Aorta (tissue), 5 donors: ENCODE results near the gene USP24. TPM values are rescaled to one million over a fixed set of nuclear protein-coding genes. Genes with fewer than 3 reads are reported as not detected.
"Not testable (repeated sequence)": the region's sequence is repeated elsewhere in the genome, so short reads cannot be mapped to it uniquely, and the experiment has no call there.

Experiments used
- ATAC-seq: fragments of 200-7000 bp; cut with Tn5 transposase; one replicate; pipeline ENCODE4 v1.9.1; 2022; ENCODE audit warnings: moderate library complexity; ENCODE audit not compliant: low FRiP score
- DNase-seq, 2 donors: peaks; one replicate each; pipeline ENCODE4 v3.0.0-alpha.2; 2020
- H3K27ac ChIP-seq, 2 donors: one replicate each; pipeline ENCODE4 v1.5.1; 2013; ENCODE audit warnings: low read length in 2 of 2, mild to moderate bottlenecking in 2 of 2, moderate library complexity in 2 of 2, control low read depth in 1 of 2, inconsistent platforms in 1 of 2, low read depth in 1 of 2
- H3K27me3 ChIP-seq, 2 donors: one replicate each; pipeline ENCODE4 v1.6.1; 2013; ENCODE audit warnings: control low read depth in 1 of 2, low read length in 1 of 2, mild to moderate bottlenecking in 1 of 2, moderate library complexity in 1 of 2; ENCODE audit not compliant: insufficient read depth in 2 of 2, control insufficient read depth in 1 of 2
- H3K36me3 ChIP-seq, 2 donors: one replicate each; pipeline ENCODE4 v1.6.1; 2013; ENCODE audit warnings: control low read depth in 1 of 2, low read length in 1 of 2, mild to moderate bottlenecking in 1 of 2; ENCODE audit not compliant: insufficient read depth in 2 of 2, control insufficient read depth in 1 of 2
- H3K4me1 ChIP-seq, 2 donors: one replicate each; pipeline ENCODE4 v1.6.1; 2013; ENCODE audit warnings: low read length in 2 of 2, control low read depth in 1 of 2, mild to moderate bottlenecking in 1 of 2, moderate library complexity in 1 of 2; ENCODE audit not compliant: insufficient read depth in 2 of 2, control insufficient read depth in 1 of 2
- H3K4me3 ChIP-seq, 2 donors: one replicate each; pipeline ENCODE4 v1.5.1; 2013; ENCODE audit warnings: low read length in 2 of 2, control low read depth in 1 of 2, mild to moderate bottlenecking in 1 of 2
- H3K9me3 ChIP-seq: one replicate; pipeline ENCODE4 v1.6.1; 2013; ENCODE audit warnings: mild to moderate bottlenecking, low read length; ENCODE audit not compliant: control insufficient read depth
- WGBS, 2 donors: extraction: QIAGEN DNeasy Blood & Tissue Kit; methylation state at CpG; one replicate each; pipeline ENCODE4 v1.1.7; 2013; 5-methylcytosine and 5-hydroxymethylcytosine counted together
- intact Hi-C, 2 donors: fragments of 100-400 bp; cut with DNase I; formaldehyde crosslinking; loops; one replicate each; pipeline versions ENCODE4 v1.14.2 to v1.15.0; 2022
- polyA plus RNA-seq, 2 donors: library from polyadenylated mRNA; stranded (reverse); fragments of 200-250 nt; gene quantifications; one replicate each; pipeline ENCODE4 v1.2.3, GENCODE V29; 2013
- total RNA-seq, 2 donors: library from RNA; stranded (reverse); fragmentation: NEBNext Ultra II Directional; extraction: Animal tissue kit (Norgen Biotek cat#: 25700); gene quantifications; one replicate each; pipeline ENCODE4 v1.2.1, GENCODE V29; 2021
- donor health status: healthy with polysubstance abuse.
- donor health status: Bipolar disorder and iron deficiency.
- donor health status: DM: no; HTN: no; CAD: no.
- donor health status: DM: no; HTN: no; CAD: no.
- donor health status: DM: yes; HTN: yes; CAD: no.

Gene USP24
- total and polyA plus RNA-seq, 4 donors: 4.4 to 54.4 (median 29.8) TPM

- Histone ChIP-seq H3K4me3 (no peak overlapping the region), H3K9me3 (no peaks in the 10 kb centered on the region), H3K27me3 (no peaks in the 10 kb centered on the region), H3K27ac (no peak overlapping the region), H3K4me1 (peaks cover 3 to 18% of the 10 kb centered on the region in 2 donors), H3K36me3 (no peaks in the 10 kb centered on the region)
- intact Hi-C loops: no loop called here
- DNase-seq: no peak
- ATAC-seq: no peak
- WGBS, 2 donors: 73 to 81% methylated on average over 5 of the region's 5 CpGs
Measured at GRCh38 chr1:55196433-55197035, 18.6 kb downstream of the USP24 start.

DNA sequence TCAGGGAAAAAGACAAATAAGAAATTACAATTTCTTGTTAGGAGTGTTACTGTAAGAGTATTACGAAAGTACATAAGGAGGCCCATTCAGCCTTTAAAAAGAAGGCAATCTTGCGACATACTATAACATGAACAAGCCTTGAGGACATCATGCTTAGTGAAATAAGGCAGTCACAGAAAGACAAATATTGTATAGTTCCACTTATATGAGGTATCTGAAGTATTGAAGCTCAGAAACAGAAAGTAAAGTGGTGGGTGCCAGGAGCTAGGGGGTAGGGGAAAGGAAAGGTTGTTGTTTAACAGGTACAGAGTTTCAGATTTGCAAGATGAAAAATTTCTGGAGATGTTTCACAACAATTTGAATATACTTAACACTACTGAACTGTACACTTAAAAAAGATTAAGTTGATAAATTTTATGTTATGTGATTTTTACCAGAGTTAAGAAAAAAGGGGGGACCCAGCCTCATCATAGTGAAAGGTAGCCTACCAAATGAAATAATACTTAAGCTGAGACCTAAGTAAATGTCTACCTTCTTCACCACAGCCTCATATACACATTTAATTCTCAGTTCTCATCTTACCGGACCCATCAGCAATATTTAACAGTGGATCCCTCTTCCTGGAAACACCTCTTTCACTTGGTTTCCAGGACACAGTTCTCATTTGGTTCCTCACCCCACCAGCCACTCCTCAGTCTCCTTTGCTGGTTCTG is 19.5 kb downstream of the USP24 start:
- WGBS, 2 donors: 98% methylated on average over 3 of the region's 3 CpGs
- intact Hi-C loops: no loop called here
- Histone ChIP-seq H3K9me3 (no peaks in the 10 kb centered on the region), H3K27ac (no peak overlapping the region), H3K4me3 (no peak overlapping the region), H3K27me3 (no peaks in the 10 kb centered on the region), H3K4me1 (peaks cover 3 to 18% of the 10 kb centered on the region in 2 donors), H3K36me3 (no peaks in the 10 kb centered on the region)
- DNase-seq (no peak), ATAC-seq (no peak)

DNA sequence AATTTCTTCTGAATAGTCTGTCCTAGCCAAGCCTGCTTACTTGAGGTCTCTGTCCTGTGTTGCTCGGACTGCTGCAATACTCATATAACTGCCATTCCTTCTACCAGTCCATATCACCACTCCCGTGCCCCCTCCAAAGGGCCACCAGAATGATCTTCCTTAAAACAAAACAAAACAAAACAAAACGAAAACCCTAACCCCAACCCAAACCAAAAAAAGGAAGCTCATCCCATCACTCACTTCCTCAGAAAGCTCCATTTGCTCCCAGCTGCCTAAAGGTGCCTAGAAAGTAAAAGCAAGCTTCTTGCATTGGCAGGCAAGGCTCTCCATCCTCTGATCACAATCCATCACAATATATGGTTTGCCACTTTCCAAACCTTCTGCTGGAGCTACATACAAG is 20.3 kb downstream of the USP24 start:
- Histone ChIP-seq H3K27ac (no peak overlapping the region), H3K9me3 (no peaks in the 10 kb centered on the region), H3K4me1 (peaks cover 3 to 18% of the 10 kb centered on the region in 2 donors), H3K36me3 (no peaks in the 10 kb centered on the region), H3K27me3 (no peaks in the 10 kb centered on the region), H3K4me3 (no peak overlapping the region)
- intact Hi-C loops: no loop called here
- ATAC-seq: no peak
- DNase-seq: no peak
- 89 to 90% methylated on average over 3 of the region's 3 CpGs for WGBS, 2 donors

DNA sequence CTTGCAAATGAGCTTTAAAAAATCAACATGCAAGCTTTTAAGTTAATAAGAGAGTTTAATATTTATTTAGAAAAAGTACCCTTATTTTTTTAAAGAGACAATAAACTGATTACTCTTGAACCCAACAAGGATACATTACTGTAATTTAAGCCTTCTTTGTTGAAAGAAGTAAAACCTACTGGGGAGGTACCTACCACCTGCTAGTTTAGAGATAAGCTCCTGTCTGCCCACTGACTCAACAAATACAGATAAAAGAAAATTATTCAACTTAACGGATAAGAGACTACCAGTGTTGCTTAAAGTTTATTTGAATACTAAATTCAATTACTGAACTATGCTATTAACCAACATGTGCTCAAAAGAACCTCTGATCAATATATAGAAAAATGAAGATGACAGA is 23.1 kb downstream of the USP24 start:
- Histone ChIP-seq H3K36me3 (no peaks in the 10 kb centered on the region), H3K27me3 (no peaks in the 10 kb centered on the region), H3K9me3 (no peaks in the 10 kb centered on the region), H3K27ac (no peak overlapping the region), H3K4me3 (no peak overlapping the region), H3K4me1 (peaks cover 3 to 16% of the 10 kb centered on the region in 2 donors)
- 81 to 82% methylated on average over 1 of the region's 1 CpG for WGBS, 2 donors
- intact Hi-C loops: no loop called here
- ATAC-seq (no peak), DNase-seq (no peak)

GRCh38 chr1:55191219-55191952 is 23.8 kb downstream of the USP24 start:
- intact Hi-C loops: not testable (repeated sequence)

GRCh38 chr1:55190109-55190508 is 25.1 kb downstream of the USP24 start:
- Histone ChIP-seq H3K36me3 (no peaks in the 10 kb centered on the region), H3K4me1 (peaks cover 0 to 5% of the 10 kb centered on the region in 2 donors), H3K4me3 (no peak overlapping the region), H3K27me3 (no peaks in the 10 kb centered on the region), H3K9me3 (no peaks in the 10 kb centered on the region), H3K27ac (no peak overlapping the region)
- ATAC-seq: no peak
- intact Hi-C loops: no loop called here
- DNase-seq: no peak
- 91 to 93% methylated on average over 4 of the region's 4 CpGs for WGBS, 2 donors

More at GRCh38 chr1:55191219-55191952, 23.8 kb downstream of the USP24 start:
- DNase-seq, H3K9me3 ChIP-seq, H3K36me3 ChIP-seq, H3K4me3 ChIP-seq, H3K27me3 ChIP-seq, H3K4me1 ChIP-seq, ATAC-seq, H3K27ac ChIP-seq: not testable (repeated sequence)
- WGBS, 2 donors: 87% methylated on average over 11 of the region's 11 CpGs

GRCh38 chr1:55188909-55189308 is 26.3 kb downstream of the USP24 start:
- ATAC-seq (no peak), DNase-seq (no peak)
- H3K36me3 ChIP-seq: no peaks in the 10 kb centered on the region
- no peaks in the 10 kb centered on the region for H3K9me3 ChIP-seq
- WGBS, 2 donors: 86 to 90% methylated on average over 5 of the region's 5 CpGs
- no peak overlapping the region for H3K4me3 ChIP-seq
- H3K27me3 ChIP-seq: no peaks in the 10 kb centered on the region
- H3K27ac ChIP-seq: no peak overlapping the region
- H3K4me1 ChIP-seq: peaks cover 0 to 5% of the 10 kb centered on the region in 2 donors
- intact Hi-C loops: no loop called here

- intact Hi-C loops: no loop called here
- Histone ChIP-seq H3K27ac (no peak overlapping the region), H3K9me3 (no peaks in the 10 kb centered on the region), H3K4me1 (no peaks in the 10 kb centered on the region), H3K27me3 (no peaks in the 10 kb centered on the region), H3K4me3 (no peak overlapping the region), H3K36me3 (no peaks in the 10 kb centered on the region)
- 83 to 84% methylated on average over 2 of the region's 2 CpGs for WGBS, 2 donors
- no peak for DNase-seq
- no peak for ATAC-seq
Measured at GRCh38 chr1:55185832-55186231, 29.3 kb downstream of the USP24 start.
